ENCODE results near the gene ENTHD1. TPM values are rescaled to one million over a fixed set of nuclear protein-coding genes. Genes with fewer than 3 reads are reported as not detected.
"Not testable (repeated sequence)": the region's sequence is repeated elsewhere in the genome, so short reads cannot be mapped to it uniquely, and the experiment has no call there.

ENTHD1 gene
- polyA plus RNA-seq, 1 donor from 2014 or later, result 0.23 TPM

DNA sequence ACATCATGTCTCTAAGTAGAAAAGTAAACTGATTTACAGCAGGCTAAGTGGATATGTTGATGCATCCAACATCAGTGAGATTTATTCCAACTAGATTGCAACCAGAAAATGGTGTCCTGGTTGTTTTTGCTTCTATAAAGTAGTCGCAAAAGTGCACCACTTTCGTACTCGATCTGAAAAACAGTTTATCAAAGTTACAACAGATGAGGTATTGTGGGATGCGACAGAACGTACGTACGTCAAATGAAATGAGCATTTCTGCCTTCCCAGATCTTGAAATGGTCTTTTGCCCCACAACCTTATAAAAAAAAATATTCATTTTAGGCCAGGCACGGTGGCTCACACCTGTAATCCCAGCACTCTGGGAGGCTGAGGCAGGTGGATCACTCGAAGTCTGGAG lies 21.0 kb upstream of the ENTHD1 start:
- no peak overlapping the region for H3K27ac Mint-ChIP-seq

GRCh38 chr22:39913886-39914285 lies 20.3 kb upstream of the ENTHD1 start:
- Mint-ChIP-seq H3K4me3 (no peak overlapping the region), H3K27me3 (peaks cover 2% of the 10 kb centered on the region), H3K9me3 (peaks cover 0 to 3% (median 0%) of the 10 kb centered on the region in 3 donors), H3K4me1 (peaks cover 15 to 28% (median 18%) of the 10 kb centered on the region in 3 donors), H3K27ac (no peak overlapping the region), H3K36me3 (peaks cover 14% of the 10 kb centered on the region)

More for the DNA sequence above, 21.0 kb upstream of the ENTHD1 start:
- H3K4me3 Mint-ChIP-seq, result no peak overlapping the region
- H3K4me1 Mint-ChIP-seq, result peaks cover 14 to 26% (median 16%) of the 10 kb centered on the region in 3 donors
- H3K27me3 Mint-ChIP-seq, result peaks cover 2% of the 10 kb centered on the region
- peaks cover 14% of the 10 kb centered on the region for H3K36me3 Mint-ChIP-seq
- peaks cover 0 to 3% (median 0%) of the 10 kb centered on the region in 3 donors for H3K9me3 Mint-ChIP-seq

DNA sequence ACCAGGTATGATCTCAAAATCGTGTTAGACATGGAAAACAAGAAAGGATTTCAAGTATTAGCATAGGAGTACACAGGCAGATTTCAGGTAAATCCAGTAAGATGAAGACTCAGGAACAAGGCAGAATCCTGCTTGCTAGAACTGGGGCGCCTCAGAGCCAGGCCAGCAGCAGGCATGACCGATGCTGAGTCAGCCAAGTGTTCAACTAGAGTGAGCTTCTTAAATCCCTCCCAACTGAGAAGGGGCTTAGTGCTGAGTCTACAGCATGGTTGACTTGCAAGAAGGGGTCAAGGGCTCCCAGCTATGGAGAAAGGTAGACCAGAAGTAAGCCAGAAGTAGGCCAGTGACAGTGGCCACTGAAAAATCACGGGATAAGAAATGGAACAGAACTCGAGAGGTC lies 19.8 kb upstream of the ENTHD1 start:
- Mint-ChIP-seq H3K27me3 (peaks cover 2% of the 10 kb centered on the region), H3K4me1 (peaks cover 17 to 28% (median 18%) of the 10 kb centered on the region in 3 donors), H3K36me3 (peaks cover 14% of the 10 kb centered on the region), H3K4me3 (peak overlapping the region in 1 of 4 donors; percentile 7), H3K27ac (no peak overlapping the region), H3K9me3 (peaks cover 0 to 3% (median 0%) of the 10 kb centered on the region in 3 donors)

DNA sequence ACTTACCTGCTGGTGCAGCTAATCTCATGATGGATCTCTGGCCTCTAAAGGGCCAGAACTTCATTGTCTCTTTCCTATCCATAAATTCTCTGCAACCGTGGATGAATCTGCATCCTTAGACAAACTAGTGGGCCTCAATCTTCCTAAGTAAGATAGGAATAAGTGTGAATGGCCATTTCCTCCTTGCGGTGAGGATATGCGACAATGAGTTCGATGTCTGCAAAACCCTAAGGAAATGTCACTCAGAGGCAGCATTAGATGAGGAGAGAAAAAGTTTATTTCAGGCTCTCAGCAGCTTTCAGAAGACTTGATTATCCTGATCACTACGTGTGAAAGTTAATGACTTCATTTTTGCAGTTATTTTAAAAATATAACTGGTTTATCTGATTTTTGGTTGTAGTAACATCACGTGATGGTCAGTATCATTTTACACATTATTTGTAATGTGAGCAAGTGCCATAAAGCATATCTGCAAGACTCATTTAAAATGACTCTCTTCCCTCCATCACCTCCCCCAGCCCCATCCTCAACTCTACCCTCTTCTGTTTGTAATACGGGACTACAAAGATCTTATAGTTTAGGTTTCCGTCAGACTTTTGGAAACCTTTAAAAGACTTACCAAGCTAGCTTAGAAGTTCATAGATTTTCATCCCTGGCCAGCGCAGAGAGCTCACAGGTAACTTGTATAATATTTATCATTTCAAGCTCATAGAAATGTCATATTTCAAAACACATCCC lies 17.5 kb upstream of the ENTHD1 start:
- Mint-ChIP-seq H3K36me3 (peaks cover 14% of the 10 kb centered on the region), H3K9me3 (peaks cover 0 to 3% (median 0%) of the 10 kb centered on the region in 3 donors), H3K27ac (peak overlapping the region in 2 of 3 donors; percentile 25 to 35), H3K4me3 (peak overlapping the region in 2 of 4 donors; percentile 75 to 85), H3K4me1 (peaks cover 15 to 35% (median 16%) of the 10 kb centered on the region in 3 donors), H3K27me3 (peaks cover under 1% of the 10 kb centered on the region)

DNA sequence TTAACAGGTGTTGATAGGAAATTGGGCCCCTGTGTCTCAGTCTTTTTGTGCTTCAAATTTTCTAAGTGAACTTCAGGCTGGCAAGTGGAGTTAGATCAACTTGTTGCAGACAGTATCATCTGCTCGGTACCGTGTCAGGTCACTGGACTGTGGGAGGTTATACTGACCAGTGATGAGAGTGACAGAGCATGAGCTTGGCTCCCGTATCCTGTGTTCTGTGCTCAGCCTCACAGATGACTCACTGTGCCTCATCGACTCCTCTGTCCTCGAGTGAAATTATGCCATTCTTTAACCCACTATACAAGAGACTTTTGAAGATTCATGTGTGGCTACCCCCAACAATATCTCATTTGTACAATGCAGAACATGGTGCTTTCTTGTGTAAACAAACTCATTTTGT lies 15.2 kb upstream of the ENTHD1 start:
- no peak overlapping the region for H3K27ac Mint-ChIP-seq

DNA sequence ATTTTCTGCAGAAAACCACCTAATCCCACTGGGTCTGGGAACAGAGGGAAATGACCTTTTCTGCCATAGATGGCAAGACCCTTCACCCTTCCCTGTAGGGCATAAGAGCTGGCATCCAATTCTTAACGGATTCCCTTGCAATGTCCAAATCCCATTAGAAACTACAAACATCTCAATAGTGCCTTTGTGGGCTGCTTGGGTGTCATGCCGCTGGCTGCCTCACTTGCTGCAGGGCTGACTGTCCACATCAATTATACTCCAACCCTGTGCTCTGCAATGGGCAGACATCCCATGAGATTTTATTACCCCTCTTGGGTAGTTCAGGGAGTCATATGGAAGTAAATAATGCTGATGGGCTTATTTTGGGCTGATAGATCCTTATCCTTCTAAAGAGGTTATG lies 14.6 kb upstream of the ENTHD1 start:
- Mint-ChIP-seq H3K9me3 (peaks cover 0 to 4% (median 0%) of the 10 kb centered on the region in 3 donors), H3K4me3 (peak overlapping the region in 1 of 4 donors; percentile 27), H3K4me1 (peaks cover 12 to 26% (median 17%) of the 10 kb centered on the region in 3 donors), H3K36me3 (peaks cover 14% of the 10 kb centered on the region), H3K27me3 (no peaks in the 10 kb centered on the region), H3K27ac (no peak overlapping the region)

More for the DNA sequence above, 15.2 kb upstream of the ENTHD1 start:
- Mint-ChIP-seq H3K36me3 (peaks cover 14% of the 10 kb centered on the region), H3K4me1 (peaks cover 12 to 28% (median 17%) of the 10 kb centered on the region in 3 donors), H3K4me3 (peak overlapping the region in 2 of 4 donors; percentile 20 to 57), H3K27me3 (no peaks in the 10 kb centered on the region), H3K9me3 (peaks cover 0 to 4% (median 0%) of the 10 kb centered on the region in 3 donors)

- Mint-ChIP-seq H3K36me3 (peaks cover 14% of the 10 kb centered on the region), H3K4me3 (peak overlapping the region in 1 of 4 donors; percentile 47), H3K9me3 (peaks cover 0 to 4% (median 0%) of the 10 kb centered on the region in 3 donors), H3K4me1 (peaks cover 13 to 26% (median 20%) of the 10 kb centered on the region in 3 donors), H3K27me3 (no peaks in the 10 kb centered on the region), H3K27ac (no peak overlapping the region)
Observed at GRCh38 chr22:39907605-39908097, 14.1 kb upstream of the ENTHD1 start.

DNA sequence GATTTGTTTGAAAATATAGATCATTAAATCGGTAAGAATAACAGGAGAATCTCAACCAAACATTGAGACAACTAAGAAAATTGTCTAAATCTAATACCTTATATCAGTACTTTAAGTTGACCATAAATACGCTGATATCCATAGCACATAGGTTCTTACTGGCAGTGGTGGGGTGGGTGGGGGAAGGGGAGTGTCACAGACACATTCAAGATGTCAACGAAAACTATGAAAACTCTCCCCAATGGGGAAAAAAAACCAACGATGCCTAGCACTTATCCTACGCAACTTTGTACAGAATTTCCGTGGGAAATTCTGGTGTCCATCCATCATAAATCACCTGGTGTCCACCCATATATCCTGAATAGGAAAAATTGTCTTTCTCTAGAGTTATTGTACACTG lies 13.5 kb upstream of the ENTHD1 start:
- Mint-ChIP-seq H3K36me3 (peaks cover 10% of the 10 kb centered on the region), H3K27ac (no peak overlapping the region), H3K4me3 (peak overlapping the region in 1 of 4 donors; percentile 47), H3K27me3 (no peaks in the 10 kb centered on the region), H3K9me3 (peaks cover 0 to 4% (median 0%) of the 10 kb centered on the region in 3 donors), H3K4me1 (peaks cover 14 to 26% (median 21%) of the 10 kb centered on the region in 3 donors)

DNA sequence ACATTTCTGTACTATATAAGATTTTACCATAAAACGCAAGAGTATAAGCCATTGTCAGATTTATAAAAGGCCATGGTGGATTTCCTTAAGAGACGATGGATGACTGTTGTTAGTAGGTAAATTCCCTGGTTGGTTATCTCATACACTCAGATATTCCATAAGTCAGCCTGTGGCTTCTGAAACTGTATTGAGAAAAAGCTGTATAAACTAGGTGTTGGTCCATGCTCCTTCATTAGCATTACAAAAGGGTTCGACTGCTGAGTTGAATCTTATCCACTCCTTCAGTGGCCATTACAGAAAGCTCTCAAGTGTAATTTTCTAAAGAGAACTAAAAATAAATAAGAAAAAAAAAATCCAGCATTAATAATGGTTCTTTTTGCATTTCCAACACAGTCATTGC lies 12.6 kb upstream of the ENTHD1 start:
- Mint-ChIP-seq H3K27ac (peak overlapping the region in 1 of 3 donors; percentile 57), H3K36me3 (peaks cover 8% of the 10 kb centered on the region), H3K4me1 (peaks cover 22 to 28% (median 23%) of the 10 kb centered on the region in 3 donors), H3K4me3 (peak overlapping the region in 1 of 4 donors; percentile 47), H3K27me3 (no peaks in the 10 kb centered on the region), H3K9me3 (peaks cover 0 to 4% (median 0%) of the 10 kb centered on the region in 3 donors)

GRCh38 chr22:39905687-39906086 lies 12.1 kb upstream of the ENTHD1 start:
- peaks cover 0 to 4% (median 0%) of the 10 kb centered on the region in 3 donors for H3K9me3 Mint-ChIP-seq
- peak overlapping the region in 1 of 3 donors; percentile 57 for H3K27ac Mint-ChIP-seq
- H3K36me3 Mint-ChIP-seq, result peaks cover 7% of the 10 kb centered on the region
- H3K27me3 Mint-ChIP-seq, result no peaks in the 10 kb centered on the region
- H3K4me3 Mint-ChIP-seq, result peak overlapping the region in 1 of 4 donors; percentile 28
- peaks cover 25 to 29% (median 27%) of the 10 kb centered on the region in 3 donors for H3K4me1 Mint-ChIP-seq

- H3K4me1 Mint-ChIP-seq, result peaks cover 28 to 33% (median 33%) of the 10 kb centered on the region in 3 donors
- H3K27me3 Mint-ChIP-seq, result no peaks in the 10 kb centered on the region
- H3K4me3 Mint-ChIP-seq, result peak overlapping the region; percentile 19 to 63 (median 58)
- H3K36me3 Mint-ChIP-seq, result peaks cover 7% of the 10 kb centered on the region
- peaks cover 0 to 2% (median 0%) of the 10 kb centered on the region in 3 donors for H3K9me3 Mint-ChIP-seq
- no peak overlapping the region for H3K27ac Mint-ChIP-seq
Observed at GRCh38 chr22:39904862-39905261, 11.3 kb upstream of the ENTHD1 start.

- H3K27ac Mint-ChIP-seq, result not testable (repeated sequence)
- peaks cover 29 to 37% (median 30%) of the 10 kb centered on the region in 3 donors for H3K4me1 Mint-ChIP-seq
Observed at GRCh38 chr22:39904024-39904423, 10.5 kb upstream of the ENTHD1 start.

DNA sequence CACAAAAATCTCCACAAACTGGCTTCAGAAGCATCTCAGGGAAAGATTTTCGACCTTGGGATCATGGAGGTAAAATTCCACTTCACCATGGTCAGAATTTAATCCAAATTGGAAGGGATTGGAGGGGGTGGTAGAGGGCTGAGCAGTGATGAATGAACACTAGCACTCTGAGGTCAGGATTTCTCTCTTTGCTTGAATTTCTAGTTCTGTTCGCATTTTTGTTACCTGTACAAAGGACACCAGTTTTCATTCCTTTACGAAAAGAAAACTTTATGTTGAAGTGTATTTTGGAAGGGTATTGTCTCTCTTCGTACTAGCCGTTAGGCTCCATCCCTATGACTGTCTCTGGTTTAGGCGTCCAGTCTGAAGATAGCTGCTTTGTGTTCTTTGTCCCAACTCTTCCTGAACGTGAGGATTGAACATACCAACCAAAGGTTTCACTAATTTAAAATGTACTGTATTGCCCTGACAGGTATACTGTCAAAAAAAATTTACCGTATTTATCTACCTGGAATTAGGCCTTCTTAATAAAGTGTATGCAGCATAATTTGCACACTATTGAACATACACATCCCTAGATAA lies 8.1 kb upstream of the ENTHD1 start:
- peaks cover 7% of the 10 kb centered on the region for H3K36me3 Mint-ChIP-seq
- H3K4me1 Mint-ChIP-seq, result peaks cover 30 to 39% (median 35%) of the 10 kb centered on the region in 3 donors
- H3K9me3 Mint-ChIP-seq, result peaks cover 0 to 2% (median 0%) of the 10 kb centered on the region in 3 donors
- peak overlapping the region; percentile 75 to 95 (median 86) for H3K4me3 Mint-ChIP-seq
- no peaks in the 10 kb centered on the region for H3K27me3 Mint-ChIP-seq
- H3K27ac Mint-ChIP-seq, result peak overlapping the region in 2 of 3 donors; percentile 27 to 36

More at GRCh38 chr22:39904024-39904423, 10.5 kb upstream of the ENTHD1 start:
- H3K36me3 Mint-ChIP-seq, H3K9me3 Mint-ChIP-seq, H3K27me3 Mint-ChIP-seq: not testable (repeated sequence)
- H3K4me3 Mint-ChIP-seq, result peak overlapping the region in 2 of 4 donors; percentile 48 to 68

DNA sequence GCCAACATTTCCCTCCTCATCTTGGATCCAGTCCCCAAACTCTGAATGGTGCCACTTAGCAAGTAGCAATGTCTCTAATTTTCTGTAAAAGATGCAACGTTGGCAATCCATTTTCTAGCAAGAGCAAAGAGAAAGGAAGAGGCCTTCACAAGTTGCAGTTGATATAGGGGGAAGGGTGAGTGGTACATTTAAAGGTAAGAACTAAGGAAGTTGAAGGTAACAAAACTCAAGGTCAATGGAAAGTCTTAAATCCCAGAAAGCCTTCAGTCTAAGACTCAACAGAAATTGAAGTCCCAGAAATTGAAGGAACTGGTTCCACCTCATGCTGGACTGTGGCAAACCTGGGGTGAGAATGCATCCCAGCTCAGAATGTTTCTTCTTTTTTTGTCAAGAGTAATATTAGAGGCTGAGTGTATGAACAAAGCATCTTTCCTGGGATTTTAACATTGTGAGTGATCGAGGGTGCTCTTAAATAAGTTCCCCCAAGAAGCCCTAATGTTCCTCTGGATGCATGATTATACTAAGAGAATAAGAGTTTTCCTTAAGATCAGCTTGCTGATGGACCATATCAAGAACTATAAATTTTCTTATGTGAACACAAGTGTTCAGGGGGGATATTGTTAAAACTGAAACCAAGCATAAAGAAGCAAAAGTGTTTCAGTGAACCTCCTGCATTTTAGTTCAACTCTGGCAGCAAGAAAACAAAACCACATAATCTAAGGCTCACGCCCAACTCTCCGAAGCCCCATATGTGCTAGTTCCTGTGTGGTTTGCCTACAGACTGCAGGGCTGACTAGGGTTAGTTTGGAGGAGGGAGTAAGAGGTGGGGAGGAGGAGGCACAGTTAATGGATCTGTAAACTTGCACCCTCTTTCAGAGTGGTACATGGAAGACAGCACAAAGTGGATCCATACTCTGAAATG lies 7.0 kb upstream of the ENTHD1 start, which contains the start of gene GRAP2:
Gene GRAP2 (plus strand): TSS at position 779 of the 922 bp plus-strand sequence. CDS start 46,023 bp downstream, outside the sequence.
- Mint-ChIP-seq H3K36me3 (peaks cover 7% of the 10 kb centered on the region), H3K9me3 (peaks cover 0 to 2% (median 0%) of the 10 kb centered on the region in 3 donors), H3K27ac (peak within 1 kb of the TSS; percentile 36 to 84 (median 61)), H3K4me3 (peak within 1 kb of the TSS; percentile 75 to 95 (median 86)), H3K4me1 (peaks cover 27 to 37% (median 35%) of the 10 kb centered on the region in 3 donors), H3K27me3 (no peaks in the 10 kb centered on the region)
